ENCODE data around the gene NEU2. TPM values are rescaled to one million over a fixed set of nuclear protein-coding genes. Genes with fewer than 3 reads are reported as not detected.

NEU2 gene
- total and polyA plus RNA-seq, 7 donors = not detected

- H3K36me3 ChIP-seq (ENCODE audit: insufficient read depth in 1 of 2, low read depth in 1 of 2) = no peaks in the 10 kb centered on the region
- 85 to 86% (median 85%) methylated on average over 19 to 20 of the region's 20 CpGs for whole genome bisulfite sequencing, 3 donors
- intact Hi-C loops (cut with DNase I) = no loop called here
- ATAC-seq (no peak), DNase-seq (no peak)
- TF ChIP-seq CTCF (IDR thresholded peaks at IDR 0.05) = no peak
- no peak overlapping the region for H3K4me3 ChIP-seq
- H3K9me3 ChIP-seq = no peaks in the 10 kb centered on the region
- no peaks in the 10 kb centered on the region for H3K27me3 ChIP-seq (ENCODE audit: insufficient read depth in 3 of 3, low read length in 2 of 3)
- peaks cover 14% of the 10 kb centered on the region for H3K4me1 ChIP-seq
- H3K27ac ChIP-seq = no peak overlapping the region
These were observed 47.7 kb downstream of the NEU2 start for GRCh38 chr2:233079953-233080835.

GRCh38 chr2:233080836-233081229 lies 48.4 kb downstream of the NEU2 start:
- Histone ChIP-seq H3K4me1 (peaks cover 14% of the 10 kb centered on the region), H3K27me3 (ENCODE audit: insufficient read depth in 3 of 3, low read length in 2 of 3) (no peaks in the 10 kb centered on the region), H3K27ac (no peak overlapping the region), H3K36me3 (ENCODE audit: insufficient read depth in 1 of 2, low read depth in 1 of 2) (no peaks in the 10 kb centered on the region), H3K4me3 (no peak overlapping the region), H3K9me3 (no peaks in the 10 kb centered on the region)
- WGBS, 3 donors = 92 to 94% (median 92%) methylated on average over 11 of the region's 11 CpGs
- ATAC-seq (no peak), DNase-seq (no peak)
- intact Hi-C loops (cut with DNase I) = no loop called here
- no peak for TF ChIP-seq CTCF (IDR thresholded peaks at IDR 0.05)

- Histone ChIP-seq H3K4me3 (no peak overlapping the region), H3K36me3 (ENCODE audit: insufficient read depth in 1 of 2, low read depth in 1 of 2) (no peaks in the 10 kb centered on the region), H3K27ac (no peak overlapping the region), H3K9me3 (no peaks in the 10 kb centered on the region), H3K4me1 (peaks cover 14% of the 10 kb centered on the region), H3K27me3 (ENCODE audit: insufficient read depth in 3 of 3, low read length in 2 of 3) (no peaks in the 10 kb centered on the region)
- 89 to 93% (median 90%) methylated on average over 9 of the region's 9 CpGs for WGBS, 3 donors
- no peak for DNase-seq
- no peak for ATAC-seq
- intact Hi-C loops (cut with DNase I) = no loop called here
- TF ChIP-seq CTCF (IDR thresholded peaks at IDR 0.05) = no peak
These were observed 48.8 kb downstream of the NEU2 start for GRCh38 chr2:233081232-233081730.

GRCh38 chr2:233081731-233082221 lies 49.3 kb downstream of the NEU2 start:
- 96 to 97% (median 96%) methylated on average over 13 of the region's 13 CpGs for WGBS, 3 donors
- ATAC-seq = no peak
- peak in 1 of 2 donors; percentile 39 for DNase-seq
- Histone ChIP-seq H3K36me3 (ENCODE audit: insufficient read depth in 1 of 2, low read depth in 1 of 2) (no peaks in the 10 kb centered on the region), H3K27ac (no peak overlapping the region), H3K4me1 (peaks cover 15% of the 10 kb centered on the region), H3K9me3 (no peaks in the 10 kb centered on the region), H3K4me3 (no peak overlapping the region), H3K27me3 (ENCODE audit: insufficient read depth in 3 of 3, low read length in 2 of 3) (no peaks in the 10 kb centered on the region)
- no peak for TF ChIP-seq CTCF (IDR thresholded peaks at IDR 0.05)
- intact Hi-C loops (cut with DNase I) = no loop called here
